Stimulated activated CD8-positive, alpha-beta memory T cell treated with anti-CD3 and anti-CD28 coated beads, Interleukin-15, amount 100 ng/mL, for 24 hours (primary cell): Measurements from ENCODE around the gene GPC2.
"Not testable (repeated sequence)": the region's sequence is repeated elsewhere in the genome, so short reads cannot be mapped to it uniquely, and the experiment has no call there.

Experiments used
- DNase-seq: peaks from one replicate; pipeline ENCODE4 v3.0.0-alpha.2; 2020; ENCODE audit warnings: low read depth

GPC2 gene

DNA sequence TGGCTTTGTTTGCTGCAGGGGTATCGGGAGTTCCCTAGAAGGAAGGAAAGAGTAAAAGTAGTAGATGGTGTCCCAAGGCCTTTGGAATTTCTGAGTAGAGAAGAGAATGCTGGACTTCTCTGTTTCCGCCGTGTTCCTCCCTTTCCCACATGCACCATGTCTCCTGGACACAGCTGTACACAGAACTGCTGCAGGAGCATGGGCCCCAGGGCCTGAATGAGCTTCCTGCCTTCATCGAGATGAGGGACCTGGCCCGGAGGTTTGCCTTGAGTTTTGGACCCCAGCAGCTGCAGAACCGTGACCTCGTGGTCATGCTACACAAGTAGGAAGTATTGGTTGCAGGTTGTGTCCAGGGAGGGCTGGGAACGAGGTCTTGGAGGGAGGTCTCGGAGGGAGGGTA is 27.3 kb upstream of the GPC2 start:
- no peak for DNase-seq

DNA sequence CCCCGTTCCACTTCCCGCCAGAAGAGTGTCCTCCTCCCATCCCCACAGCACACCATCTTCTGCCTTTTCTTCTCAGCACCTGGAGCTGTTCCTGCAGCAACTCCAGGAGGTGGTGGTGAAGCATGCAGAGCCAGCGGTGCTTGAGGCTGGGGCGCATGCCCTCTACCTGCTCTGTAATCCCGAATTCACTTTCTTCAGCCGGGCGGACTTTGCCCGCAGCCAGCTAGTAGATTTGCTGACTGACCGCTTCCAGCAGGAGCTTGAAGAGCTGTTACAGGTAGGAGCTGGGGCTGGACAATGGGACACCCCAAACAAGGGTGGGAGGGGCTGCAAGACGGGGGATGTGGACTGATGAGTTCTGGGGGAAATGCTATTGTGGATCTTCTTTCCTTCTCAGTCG is 23.5 kb upstream of the GPC2 start:
- no peak for DNase-seq

DNA sequence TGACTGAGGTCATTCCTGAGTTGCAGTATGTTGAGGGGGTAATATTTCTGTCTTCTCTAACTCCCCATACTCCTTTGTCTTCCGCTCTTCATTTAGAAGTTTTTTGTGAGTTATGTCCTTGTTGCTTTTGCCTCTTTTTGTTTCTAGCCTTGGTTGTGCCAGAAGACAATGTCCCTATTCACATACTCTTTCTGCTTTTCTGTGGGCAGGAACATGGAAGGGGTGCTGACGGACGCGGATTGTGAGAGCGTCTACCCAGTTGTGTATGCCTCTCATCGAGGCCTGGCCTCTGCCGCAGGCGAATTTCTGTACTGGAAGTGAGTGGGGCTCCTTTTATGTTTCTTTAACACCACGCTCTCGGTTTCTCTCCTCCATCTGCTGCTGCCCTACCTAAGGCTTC is 21.1 kb upstream of the GPC2 start:
- no peak for DNase-seq

DNA sequence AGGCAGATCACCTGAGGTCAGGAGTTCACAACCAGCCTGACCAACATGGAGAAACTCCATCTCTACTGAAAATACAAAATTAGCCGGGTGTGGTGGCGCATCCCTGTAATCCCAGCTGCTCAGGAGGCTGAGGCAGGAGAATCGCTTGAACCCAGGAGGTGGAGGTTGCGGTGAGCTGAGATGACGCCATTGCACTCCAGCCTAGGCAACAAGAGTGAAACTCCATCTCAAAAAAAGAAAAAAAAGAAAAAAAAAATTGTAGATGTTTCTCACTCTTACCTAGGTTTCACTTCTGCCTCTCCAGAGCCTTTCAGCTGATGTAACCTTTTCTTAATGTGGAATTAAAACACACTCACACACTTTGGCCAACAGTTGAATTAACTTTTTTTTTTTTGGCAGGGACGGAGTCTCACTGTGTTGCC is 18.7 kb upstream of the GPC2 start:
- DNase-seq, result not testable (repeated sequence)

DNA sequence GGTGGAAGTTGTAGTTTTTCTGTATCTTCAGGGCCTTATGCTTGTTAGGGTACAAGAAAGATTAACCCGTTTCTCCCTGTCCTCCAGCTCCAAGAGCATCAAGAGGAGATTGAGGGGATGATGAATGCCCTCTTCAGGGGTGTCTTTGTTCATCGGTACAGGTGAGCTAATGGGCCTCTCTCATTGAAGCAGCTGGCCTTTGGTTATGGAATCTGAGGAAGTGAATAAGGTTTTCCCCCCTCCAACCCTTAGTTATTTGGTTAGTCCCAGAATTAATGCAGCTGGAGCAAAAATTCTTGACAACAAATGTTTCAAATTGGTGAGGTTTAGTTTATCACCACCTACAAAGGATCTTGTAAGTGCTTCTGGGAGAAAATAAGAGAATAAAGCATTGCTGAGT is 18.0 kb upstream of the GPC2 start:
- DNase-seq, result no peak

DNA sequence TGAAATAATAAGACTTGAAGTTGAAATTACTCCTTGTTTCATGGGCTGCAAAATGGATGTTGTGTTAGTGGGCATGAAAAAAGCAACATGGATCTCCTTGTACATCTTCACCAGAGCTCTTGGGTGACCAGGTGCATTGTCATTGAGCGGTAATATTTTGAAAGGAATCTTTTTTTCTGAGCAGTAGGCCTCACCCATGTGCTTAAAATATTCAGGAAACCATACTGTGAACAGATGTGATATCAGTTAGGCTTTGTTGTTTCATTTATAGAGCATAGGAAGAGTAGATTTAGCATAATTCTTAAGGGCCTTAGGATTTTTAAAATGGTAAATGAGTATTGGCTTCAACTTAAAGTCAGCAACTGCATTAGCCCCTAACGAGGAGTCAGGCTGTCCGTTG is 15.8 kb upstream of the GPC2 start:
- no peak for DNase-seq

DNA sequence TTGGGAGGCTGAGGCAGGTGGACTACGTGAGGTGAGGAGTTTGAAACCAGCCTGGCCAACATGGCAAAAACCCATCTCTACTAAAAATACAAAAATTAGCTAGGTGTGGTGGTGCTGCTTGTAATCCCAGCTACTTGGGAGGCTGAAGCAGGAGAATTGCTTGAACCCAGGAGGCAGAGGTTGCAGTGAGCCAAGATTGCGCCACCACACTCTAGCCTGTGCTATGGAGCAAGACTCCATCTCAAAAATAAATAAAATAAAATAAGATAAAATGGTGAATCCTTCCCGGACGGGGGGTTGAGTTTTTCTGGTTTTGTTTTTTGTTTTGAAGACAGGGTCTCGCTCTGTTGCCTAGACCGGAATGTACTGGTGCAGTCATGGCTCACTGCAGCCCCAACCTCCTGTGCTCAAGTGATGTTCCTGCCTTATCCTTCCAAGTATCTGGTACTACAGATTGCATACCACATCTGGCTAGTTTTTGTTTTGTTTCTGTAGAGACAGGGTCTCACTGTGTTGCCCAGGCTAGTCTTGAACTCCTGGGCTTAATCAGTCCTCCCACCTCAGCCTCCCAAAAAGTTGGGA is 15.2 kb upstream of the GPC2 start:
- DNase-seq, result not testable (repeated sequence)

DNA sequence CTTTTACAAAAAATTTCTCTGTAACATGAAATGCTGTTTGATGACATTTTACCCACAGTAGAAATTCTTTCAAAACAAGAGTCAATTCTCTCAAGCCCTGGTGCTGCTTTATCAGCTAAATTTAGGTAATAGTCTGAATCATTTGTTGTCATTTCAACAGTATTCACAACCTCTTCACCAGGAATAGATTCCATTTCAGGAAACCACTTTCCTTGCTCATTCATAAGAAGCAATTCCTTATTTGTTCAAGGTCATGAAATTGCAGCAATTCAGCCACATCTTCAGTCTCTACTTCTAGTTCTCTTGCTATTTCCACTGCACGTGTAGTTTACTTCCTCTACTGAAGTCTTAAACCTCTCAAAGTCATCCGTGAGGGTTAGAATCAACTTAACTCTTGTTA is 14.6 kb upstream of the GPC2 start:
- no peak for DNase-seq

DNA sequence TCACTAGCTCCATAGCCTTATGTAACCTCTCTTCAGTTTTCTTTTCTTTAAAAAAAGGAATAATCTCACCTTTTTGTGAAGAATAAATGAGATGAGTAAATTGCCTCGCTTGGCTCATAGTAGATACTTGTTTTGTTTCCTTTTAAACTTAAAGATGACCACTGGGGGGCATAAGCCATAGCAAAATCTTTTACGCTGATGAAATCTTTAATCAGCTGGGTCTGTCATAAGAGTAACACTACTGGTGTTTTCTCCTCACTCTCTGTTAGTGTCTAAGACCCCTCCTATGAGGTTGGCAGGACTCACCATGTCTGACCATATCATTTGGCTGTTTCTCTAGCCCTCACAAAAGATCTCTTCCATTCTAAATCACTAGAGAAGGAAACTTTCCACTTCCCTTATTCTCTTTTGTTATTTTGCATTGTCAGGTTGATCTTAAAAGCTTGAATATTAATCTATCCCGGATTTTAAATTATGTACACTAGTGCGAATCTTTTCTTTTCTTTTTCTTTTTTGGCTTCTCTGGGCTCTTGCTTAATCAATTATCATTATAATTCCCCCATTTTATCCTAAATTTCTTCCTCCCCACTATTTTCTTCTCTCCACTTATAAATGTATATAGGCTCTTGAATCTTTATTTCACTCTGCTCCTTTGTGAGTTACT is 13.0 kb upstream of the GPC2 start:
- no peak for DNase-seq

DNA sequence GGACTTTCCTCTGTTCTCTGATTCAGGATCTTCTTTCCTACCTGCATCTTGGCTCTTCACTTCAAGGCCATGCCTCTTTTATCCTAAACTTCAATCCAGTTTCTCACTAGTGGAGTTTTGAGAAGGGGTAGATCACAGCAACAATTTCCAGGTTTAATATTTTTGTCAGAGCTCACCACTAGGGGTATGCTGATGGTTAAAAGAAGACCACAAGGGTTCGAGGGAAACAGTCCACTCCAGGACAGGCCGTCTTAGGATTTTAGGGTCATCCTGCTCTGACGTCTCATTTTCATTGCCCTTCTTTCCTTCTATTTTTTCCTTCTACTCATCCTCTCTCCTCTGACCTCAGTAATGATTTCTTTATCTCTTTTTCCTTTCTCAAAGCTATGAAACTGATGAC is 11.9 kb upstream of the GPC2 start:
- DNase-seq, result no peak

DNA sequence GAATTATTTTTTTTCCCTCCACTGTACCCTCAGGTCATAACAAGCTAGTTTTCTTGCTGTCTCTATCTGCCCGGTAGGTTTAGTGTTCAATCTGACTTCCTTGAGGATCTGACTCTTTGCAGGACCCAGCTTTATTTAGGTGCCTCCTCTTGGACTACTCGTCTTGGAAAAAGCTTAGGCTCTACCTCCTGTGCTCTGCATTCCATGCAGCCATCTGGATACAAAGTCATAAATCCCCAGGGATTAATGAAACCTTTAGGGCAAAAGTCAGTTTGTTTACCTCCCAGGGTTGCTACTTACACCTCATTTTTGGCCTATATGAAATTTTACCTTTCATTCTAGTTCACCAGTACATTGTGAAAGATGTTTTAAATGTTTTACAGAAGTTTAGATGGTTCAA is 8.5 kb upstream of the GPC2 start:
- no peak for DNase-seq

DNA sequence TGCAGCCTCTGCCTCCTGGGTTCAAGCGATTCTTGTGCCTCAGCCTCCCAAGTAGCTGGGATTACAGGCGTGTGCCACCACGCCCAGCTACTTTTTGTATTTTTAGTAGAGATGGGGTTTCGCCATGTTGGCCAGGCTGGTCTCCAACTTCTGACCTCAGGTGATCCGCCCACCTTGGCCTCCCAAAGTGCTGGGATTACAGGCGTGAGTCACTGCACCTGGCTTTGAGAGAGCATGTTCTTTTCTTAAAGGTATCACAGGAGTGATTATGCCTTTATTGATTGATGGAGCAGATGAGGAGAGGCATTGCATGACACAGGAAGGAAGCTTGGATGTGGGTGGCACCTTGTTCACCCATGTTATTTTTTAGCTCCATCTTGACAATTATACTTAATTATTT is 5.9 kb upstream of the GPC2 start:
- not testable (repeated sequence) for DNase-seq

DNA sequence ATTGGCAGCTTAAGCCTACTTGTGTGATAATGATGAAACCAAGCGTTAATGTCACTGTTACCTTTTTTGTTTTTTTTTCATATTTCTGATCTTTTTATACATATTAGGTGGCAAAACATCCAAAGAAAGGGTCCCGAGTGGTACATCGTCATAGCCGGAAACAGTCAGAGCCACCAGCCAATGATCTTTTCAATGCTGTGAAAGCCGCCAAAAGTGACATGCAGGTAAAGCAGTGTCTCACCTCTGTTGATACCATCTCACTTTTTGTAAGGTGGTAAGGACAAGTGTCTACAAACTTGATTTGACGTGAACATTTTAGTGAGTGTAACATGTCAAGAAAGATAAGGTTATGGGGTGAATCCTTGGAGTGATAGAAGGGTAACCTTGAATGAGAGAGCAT is 5.4 kb upstream of the GPC2 start:
- not testable (repeated sequence) for DNase-seq

DNA sequence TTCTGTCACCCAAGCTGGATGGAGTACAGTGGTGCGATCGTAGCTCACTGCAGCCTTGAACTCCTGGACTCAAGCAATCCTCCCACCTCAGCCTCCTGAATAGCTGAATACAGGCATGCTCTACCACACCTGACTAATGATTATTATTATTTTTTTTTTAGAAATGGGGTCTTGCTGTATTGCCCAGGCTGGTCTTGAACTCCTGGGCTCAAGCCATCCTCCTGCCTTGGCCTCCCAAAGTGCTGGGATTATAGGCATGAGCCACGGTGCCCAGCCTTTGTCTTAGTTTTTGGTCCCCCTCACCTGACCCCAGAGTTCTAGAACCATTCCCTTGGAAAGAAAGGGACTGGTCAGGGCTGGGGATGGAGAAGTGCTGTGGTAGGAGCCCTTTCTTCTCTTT is 2.9 kb upstream of the GPC2 start:
- DNase-seq, result not testable (repeated sequence)

DNA sequence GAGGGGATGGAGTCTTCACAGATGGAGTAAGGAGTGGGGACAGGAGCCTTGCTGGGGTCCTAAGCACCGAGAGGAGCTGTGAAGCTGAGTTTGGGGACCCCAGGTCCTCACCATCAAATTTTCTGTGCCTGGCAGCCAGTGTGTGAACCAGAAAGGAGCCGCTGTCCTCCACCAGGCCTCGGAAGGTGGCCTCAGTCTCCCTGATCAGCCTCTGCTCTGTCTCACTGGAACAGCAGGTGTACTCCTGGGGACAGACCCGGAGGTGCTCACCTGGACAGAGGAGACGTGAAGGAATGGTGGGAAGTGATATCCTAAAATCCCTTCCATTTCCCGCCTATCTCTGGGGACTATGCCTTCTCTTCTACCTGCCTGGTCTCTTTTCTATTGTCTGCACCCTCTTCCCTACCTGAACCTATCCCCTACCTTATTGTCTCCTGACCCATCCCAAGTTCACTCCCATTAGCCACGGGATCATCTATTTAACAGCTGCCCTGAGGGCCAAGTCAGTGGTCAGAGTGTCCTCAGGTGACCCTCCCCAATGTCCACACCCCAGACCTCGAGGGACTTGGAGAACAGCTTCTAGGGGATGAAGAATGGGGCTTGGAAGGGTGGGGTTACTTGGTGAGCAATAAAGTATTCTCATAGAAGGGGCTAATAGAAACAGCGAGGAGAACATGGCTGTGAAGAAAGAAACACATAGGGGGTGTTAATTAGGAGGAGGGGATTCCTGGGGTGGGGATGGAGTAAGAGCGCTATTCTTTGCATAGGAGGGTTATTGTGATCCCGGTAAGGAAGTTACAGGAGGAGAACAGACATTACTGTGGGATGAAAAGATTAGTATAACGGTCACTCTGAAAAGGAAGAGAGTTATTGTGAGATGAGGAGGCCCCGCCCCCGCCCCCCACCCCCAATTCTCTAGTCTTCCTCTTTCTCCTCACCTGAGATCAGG is 811 bp downstream of the GPC2 start:
- no peak for DNase-seq

DNA sequence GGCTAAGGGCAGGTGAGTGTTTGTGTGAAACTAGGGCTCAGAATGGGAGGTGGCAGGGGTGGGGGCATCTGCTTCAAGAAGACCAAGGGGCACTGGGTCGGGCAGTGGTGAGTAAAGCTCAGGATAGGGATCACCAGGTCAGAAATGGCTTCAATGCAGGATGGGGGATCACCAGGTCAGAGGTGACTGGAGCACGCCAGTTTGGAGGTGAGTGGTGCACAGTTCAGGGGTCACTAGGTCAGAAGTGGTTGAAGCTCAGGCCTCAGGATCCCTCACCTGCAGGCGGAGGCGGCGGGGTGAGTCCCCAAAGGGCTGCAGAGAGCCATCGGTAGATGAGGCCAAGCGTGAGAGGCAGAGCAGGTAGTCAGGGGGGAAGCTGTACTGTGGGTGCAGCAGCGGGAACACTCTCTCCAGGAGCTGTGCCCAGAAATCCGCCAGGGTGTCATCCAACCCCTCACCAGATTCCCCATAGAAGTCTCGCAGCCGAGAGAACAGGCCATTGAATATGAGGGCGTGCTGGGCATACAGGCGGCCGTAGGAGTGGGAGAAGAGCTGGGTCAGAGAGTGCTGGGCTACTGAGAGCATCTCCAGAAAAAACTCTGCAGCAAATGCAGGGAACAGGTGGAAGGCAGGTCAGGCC is 1.8 kb downstream of the GPC2 start:
- no peak for DNase-seq

DNA sequence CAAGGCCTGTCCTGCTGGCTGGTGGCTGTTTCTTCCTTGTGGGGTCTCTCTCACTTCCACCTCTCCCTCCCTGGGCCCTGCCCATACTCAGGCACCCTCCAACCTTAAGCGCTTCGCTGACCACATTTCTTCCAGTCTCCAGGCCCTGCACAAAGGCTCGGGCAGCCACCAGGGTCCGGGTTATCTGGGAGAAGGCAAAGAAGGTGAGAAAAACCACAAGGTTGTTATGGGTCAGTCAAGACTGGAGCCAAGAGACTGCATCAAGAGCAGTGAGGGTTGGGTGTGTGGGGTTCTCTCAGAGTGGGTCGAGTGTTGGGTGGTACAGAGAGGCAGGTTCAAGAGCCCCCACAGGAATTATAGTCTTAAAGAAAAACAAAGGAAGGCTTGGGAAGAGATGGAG is 2.6 kb downstream of the GPC2 start:
- DNase-seq, result no peak

DNA sequence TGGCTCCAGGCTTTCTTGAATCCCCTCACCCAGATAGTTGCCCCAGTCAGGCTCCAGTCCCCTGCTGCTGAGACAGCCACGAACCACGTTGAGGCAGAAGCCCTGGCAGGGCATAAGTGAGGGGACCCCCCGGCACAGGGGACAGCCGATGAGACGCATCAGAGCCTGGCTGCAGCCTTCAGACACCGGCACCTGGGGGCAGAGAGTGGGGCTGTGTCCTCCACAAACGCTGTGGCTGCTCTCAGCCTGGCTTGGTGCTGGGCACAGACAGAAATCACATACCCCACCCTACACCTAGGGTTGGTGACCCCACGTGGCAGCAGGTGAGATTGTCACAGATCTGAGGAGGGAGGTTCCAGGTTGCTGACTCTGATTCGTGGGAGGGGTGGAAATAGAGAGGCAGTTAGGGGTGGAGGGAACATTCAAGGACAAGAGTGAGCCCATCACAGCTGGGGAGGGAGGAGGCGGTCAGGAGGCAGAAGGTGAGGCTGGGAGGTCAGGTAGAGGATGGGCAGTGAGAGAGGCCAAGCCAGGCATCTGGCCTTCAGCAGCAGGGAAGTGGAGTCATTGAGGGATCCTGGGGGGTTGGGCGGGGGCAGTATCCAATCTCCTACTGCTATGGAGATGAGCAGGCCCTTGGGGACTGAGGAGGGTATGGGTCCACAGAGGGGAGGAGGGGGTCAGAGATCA is 3.2 kb downstream of the GPC2 start:
- DNase-seq, result no peak

DNA sequence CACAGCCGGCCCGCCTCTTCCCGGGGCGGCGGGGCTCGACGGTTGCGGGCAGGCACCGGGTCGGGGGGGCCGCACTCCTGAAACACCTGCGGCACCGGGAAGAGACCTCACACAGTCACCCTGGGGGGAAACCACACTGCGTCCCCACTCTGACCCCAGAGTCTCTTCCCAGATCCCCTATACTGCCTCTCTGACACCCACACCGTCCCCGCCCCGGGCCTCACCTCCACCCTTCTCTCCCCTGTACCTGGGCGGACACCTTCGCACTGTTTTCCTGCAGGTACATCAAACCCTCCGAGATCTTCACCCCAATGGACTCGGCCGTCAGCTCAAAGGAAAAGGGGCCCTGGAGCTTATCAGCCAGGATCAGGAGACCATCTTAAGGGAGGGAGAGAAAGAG is 5.3 kb downstream of the GPC2 start:
- no peak for DNase-seq

DNA sequence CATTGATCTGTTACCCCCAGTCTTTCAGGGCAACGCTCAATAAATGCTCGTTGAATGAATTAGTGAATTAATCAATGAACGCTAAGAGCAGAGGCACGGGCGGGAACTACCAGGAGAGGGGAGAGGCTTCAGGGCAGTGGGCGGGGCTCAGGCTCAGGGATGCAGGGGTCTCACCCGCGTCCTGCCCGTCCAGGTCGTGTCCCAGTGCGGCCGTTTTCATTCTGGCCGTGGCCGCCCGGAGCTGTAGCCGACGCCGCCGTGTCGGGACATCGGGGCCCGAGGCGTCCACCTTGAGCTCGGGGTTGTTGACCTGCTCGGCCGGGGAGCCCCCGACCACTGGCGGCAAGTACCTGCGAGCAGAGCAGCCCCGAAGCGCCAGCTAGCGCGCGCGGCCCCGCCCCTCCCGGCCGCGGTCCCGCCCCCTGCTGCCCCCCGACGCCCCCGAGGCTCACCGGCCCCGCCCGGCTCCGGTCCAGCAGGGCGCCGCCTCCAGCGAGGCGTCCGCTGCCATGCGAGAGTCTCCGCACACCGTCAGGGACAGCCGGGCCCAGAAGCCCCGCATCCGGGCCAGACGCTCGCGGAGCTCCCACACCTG is 6.0 kb downstream of the GPC2 start:
- DNase-seq, result no peak

DNA sequence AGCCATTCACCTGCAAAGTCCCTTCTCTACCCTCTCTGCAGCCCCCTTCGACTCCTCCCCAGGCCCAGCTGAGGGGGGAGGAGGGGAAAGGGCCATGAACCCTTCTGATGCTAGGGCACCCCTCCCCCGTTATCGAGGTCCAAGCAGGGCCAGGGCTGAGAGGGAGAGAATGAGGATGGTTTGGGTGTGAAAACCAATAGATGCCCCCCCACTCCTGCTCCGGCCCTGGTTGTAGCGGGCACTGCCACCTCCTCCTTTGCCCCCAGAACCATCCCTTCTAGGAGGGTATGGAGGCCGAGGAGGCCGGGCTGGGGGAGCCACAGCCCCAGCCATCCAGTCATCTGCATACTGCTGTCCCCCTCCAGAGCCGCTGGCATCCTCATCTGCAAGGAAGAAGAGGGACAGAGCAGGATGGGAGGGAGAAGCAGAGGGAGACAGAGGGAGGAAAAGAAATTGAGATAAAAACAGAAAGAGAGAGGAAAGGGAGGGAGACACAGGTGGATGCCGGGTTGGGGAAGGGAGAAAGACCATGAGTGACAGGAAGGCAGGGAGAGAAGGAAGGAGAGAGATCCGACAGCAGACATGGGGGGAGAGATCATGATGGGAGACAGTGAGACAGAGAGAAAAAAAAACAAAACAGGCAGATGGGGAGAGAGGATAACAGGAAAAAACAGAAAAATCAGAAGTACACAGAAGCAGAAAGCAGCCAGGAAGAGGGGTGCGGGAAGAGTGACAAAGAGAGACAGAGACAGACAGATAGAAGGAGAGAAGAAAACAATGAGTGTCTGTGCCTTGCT is 6.9 kb downstream of the GPC2 start:
- DNase-seq, result no peak
